GM10266 (cell line): ENCODE data around the gene PLOD1.

Source experiments
- DNase-seq: peaks from one replicate; pipeline ENCODE4 v3.0.0; 2012; ENCODE audit errors: extremely low spot score
- CTCF ChIP-seq: IDR thresholded peaks from 2 replicates; pipeline ENCODE4 v1.5.1; 2012; ENCODE audit warnings: mild to moderate bottlenecking, low read depth; ENCODE audit not compliant: control insufficient read depth, insufficient read depth; ENCODE audit errors: missing control alignments

The PLOD1 gene

GRCh38 chr1:11960276-11960675 lies 25.8 kb downstream of the PLOD1 start:
- DNase-seq = no peak
- TF ChIP-seq CTCF = no peak

DNA sequence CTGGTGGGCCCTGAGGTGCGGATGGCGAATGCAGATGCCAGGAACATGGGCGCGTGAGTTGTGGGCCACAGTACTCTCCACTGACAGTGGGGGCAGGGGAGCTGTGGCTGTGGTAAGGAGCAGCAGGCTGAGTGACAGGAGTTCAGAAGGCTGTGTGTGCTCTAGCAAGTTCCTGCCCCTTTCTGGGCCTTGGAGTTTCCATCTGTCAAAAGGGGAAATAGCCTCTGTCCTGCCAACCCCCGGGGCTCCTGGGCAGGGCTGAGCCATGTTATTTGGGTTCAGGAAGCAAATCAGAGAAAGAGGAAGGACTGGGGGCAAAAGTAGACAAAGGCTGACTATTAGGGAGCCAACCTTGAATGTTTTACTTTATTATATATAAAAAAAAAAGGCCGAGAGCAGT lies 26.2 kb downstream of the PLOD1 start:
- no peak for TF ChIP-seq CTCF
- no peak for DNase-seq

DNA sequence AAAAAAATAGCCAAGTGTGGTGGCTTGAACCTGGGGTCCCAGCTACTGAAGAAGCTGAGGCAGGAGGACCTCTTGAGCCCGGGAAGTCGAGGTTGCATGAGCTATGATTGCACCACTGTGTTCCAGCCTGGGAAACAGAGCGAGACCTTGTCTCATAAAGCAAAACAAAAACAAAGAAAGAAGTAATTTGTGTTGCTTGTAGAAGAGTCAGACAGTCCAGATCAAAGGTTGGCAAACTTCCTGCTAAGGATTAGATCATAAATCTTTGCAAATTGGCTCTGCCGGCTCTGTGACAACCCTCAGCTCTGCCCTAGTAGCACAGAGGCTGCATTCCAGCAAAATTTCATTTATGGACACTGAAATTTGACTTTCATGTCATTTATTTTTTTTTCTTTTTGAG lies 26.7 kb downstream of the PLOD1 start:
- no peak for TF ChIP-seq CTCF
- DNase-seq = no peak

- DNase-seq = no peak
- no peak for TF ChIP-seq CTCF
These were observed 29.1 kb downstream of the PLOD1 start for GRCh38 chr1:11963622-11964021.

- TF ChIP-seq CTCF = no peak
- DNase-seq = no peak
These were observed 30.1 kb downstream of the PLOD1 start for GRCh38 chr1:11964656-11965055.

- DNase-seq = peak; percentile 71
- TF ChIP-seq CTCF = peak; percentile 71
These were observed 32.6 kb downstream of the PLOD1 start for GRCh38 chr1:11967028-11967547.

- no peak for TF ChIP-seq CTCF
- DNase-seq = no peak
These were observed 36.1 kb downstream of the PLOD1 start for GRCh38 chr1:11970441-11971185.
